GM19455 (cell line): ENCODE data around the gene PLEKHA6.

ENCODE experiments used
- ATAC-seq: cut with Tn5 transposase; IDR thresholded peaks from one replicate; pipeline ENCODE4 v1.9.1; 2021; ENCODE audit not compliant: unreplicated experiment

Gene PLEKHA6

DNA sequence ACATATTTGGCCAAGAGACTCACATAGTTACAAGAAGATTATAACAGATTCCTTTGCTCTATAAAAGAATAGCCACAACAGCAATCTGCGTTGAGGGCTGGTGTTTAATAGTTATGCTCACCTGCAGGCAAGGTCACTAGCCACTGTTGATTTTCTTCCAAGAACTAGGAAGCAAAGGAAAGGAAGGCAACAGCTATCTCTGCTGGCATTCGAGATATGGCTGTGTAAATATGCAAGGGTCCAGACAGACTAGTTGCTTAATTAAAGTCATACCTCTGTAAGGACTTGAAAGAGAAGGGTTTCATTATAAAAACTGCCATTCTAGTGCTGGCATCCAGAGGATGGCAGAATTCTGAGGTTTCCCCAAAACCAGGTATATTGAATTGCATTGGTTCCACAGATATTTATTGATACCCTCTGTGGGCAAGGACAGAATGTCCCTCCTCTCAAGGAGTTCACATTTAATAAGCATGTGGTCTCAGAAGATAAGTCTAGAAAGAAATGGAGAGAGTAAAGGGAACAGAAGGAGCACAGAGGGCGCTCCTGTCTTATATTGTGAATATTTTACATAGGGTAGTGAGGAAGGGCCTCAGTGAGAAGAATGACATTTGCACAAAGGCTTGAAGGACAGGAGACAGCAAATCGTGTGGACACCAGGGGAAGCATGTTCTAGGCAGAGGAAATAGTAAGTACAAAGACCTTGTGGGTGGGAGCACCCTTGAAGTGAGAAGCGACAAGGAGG is 23.6 kb upstream of the PLEKHA6 start:
- ATAC-seq: no peak

GRCh38 chr1:204382714-204383083 is 23.0 kb upstream of the PLEKHA6 start:
- no peak for ATAC-seq

GRCh38 chr1:204380293-204380831 is 20.6 kb upstream of the PLEKHA6 start:
- ATAC-seq: no peak

GRCh38 chr1:204377800-204378668 is 18.3 kb upstream of the PLEKHA6 start:
- no peak for ATAC-seq

- no peak for ATAC-seq
Measured at GRCh38 chr1:204376919-204377799, 17.4 kb upstream of the PLEKHA6 start.

GRCh38 chr1:204376465-204376864 is 16.7 kb upstream of the PLEKHA6 start:
- no peak for ATAC-seq

DNA sequence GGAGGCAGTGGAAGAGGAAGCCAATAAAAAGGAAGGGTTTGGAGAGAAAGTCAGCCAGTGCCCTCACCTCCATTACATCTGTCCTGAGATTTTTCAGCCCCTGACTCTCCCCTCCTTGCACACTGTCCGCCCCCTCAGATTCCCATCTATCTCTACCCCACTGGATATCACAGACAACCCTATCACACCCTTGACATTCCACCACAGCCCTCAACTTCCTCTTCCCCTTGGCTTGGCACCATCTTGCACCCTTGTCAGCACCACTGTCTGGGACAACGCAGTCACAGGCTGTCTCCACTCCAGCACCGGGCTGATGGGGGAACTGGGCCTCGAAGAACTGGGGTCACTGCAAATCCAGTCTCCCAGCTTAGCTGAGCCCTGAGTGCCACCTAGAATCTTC is 14.2 kb upstream of the PLEKHA6 start:
- ATAC-seq: no peak

DNA sequence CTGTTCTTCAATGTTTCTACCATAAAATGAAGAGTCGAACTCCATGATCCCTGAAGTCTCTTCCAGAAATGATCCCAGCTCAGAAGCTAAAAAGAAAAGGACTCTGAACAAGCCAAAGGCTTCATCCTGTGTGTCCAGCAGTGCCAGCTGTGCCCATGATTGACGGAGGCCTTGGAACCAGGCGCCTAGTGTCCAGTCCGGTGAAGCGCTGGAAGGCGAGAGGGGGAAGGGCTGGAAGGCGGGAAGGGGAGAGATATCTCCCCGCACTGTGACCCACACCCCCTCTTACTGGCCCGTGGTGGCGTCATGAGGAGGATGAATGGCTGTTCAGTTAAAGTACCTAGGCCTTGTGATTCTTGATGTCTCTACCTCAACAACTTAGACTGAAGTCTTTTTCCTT is 10.4 kb upstream of the PLEKHA6 start:
- no peak for ATAC-seq

DNA sequence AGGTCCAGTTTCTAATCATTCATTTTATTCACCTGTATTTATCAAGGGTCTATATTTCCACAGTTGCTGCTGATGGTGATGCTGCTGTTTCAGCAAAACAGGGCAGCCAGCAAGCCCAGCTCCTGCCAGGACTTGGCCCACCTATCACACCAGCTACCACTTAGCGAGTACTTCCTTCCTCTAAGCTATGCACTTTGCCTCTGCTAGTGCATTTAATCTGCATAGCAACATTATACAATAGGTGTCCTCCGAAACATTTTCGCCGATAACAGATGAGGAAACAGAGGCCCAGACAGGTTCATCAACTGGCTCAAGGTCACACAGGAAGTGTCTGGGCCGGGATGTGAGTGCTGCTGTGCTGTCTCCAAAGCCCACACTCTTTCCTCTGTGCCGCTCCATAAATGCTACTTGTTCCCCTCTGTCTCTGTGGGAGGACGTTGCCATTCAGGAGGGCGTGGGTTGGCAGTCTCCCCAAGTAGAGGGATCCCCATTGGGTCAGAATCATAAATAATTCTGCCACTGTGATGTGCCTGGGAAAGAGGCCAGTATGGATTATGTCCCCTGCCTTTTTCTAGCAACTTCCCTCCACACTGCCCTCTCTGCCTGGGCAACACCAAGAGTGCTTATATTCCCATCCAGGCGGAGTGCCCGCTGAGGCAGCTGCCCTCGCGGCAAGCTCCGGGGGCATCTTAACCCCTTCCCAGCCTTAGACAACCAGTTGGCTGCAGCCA is 9.4 kb upstream of the PLEKHA6 start:
- no peak for ATAC-seq

DNA sequence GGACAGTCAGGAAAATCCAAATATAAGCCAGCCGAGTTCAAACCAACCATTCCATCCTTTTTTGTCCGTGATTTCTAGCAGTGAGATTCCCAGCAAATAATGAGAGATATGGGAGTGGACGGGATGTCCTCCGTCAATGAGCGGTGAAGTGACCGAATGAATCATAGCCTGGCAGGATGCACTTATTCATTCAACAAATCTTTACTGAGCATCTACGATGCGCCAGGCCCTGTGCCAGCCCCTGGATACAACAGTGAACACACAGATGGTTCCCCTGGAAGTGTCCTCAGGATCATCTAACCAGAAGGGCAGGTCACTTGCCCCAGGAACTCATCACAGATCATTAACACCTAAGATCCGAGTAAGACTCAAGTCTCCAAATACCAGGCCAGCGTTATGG is 8.2 kb upstream of the PLEKHA6 start:
- no peak for ATAC-seq

DNA sequence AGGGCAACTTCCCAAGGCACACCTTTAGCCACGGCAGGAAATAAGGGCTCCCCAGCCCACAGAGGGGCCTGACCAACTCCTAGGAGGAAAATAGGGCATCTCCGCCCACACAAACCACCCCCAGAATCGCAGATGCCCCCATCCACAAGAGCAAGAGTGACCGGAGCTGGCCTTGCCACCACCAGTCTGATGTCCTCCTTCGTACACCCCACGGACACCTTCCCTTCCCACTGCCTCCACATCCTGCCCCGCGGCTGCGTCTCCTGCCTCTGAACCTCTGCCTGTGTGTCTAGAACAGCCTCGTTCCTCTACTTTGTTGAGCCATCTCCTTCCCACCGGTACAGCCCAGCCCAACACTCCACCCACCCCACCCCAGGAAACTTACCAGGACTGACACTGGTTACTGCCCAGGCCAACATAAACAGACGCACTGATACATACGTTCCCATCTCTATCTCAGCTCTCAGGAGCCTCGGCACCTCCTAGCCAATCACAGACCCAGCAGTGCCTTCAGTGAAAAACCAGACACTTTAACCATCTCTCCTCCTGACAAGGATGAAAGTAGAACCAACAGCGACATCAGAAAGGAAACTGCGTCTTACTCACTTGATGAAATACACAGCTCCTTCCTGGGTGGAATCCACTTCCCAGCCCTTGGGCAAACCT is 7.6 kb upstream of the PLEKHA6 start:
- no peak for ATAC-seq

- no peak for ATAC-seq
Measured at GRCh38 chr1:204366759-204367158, 7.0 kb upstream of the PLEKHA6 start.

DNA sequence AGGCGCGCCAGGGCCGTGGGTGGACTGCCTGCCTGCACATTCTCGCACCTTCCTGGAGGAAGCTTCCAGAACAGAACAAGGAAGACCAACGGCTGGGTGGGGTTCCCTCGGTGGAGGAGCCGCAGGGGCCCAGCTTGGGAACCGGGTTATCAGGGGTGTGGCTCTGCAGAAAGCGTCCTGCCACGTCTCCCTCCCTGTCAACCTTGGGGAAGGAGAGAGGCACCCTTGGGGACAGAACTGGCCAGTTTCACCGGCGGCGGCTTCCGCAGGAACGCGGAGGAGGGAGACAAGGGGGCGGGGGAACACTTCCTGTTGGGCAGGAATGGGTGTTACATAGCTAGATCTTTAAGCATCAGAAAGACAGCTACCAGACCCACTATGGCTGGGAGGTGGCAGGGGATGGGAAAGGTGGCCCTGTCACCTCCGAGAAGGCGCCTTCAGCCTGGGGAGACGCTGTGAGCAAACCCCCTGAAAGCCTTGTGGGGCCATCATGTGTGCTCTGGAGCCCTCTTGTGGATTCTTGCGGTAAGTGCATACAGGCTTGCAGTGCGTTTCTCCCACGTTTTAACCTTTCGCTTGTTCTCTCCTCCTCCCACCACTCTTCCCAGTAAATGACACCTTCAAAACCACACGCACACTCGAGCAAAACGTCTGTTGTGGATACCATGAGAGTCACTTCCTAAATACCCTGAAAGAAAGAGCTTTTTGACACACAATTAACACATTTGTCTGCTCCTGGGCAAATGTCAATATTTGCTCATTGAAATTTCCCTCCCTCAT is 3.8 kb upstream of the PLEKHA6 start:
- ATAC-seq: no peak

GRCh38 chr1:204362984-204363334 is 3.2 kb upstream of the PLEKHA6 start:
- no peak for ATAC-seq

DNA sequence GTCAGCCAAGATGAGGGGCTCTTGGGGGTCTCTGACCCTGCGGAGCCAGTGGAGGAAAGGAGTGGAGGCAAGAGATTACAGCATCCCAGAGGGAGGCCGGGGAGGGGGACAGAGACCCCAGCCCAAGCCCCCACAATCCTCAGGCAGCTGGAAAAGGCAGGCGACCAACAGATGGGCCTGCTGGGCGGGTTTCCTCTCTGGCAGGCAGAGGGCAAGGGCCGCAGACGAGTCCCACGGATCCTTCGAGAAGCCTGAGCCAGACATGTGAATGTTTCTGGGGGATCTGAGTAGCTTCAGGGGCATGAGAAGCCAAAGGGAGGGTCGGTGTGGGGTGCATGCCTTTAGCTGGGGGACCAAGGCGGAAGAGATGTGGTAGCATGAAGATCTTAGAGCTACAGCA is 2.1 kb upstream of the PLEKHA6 start:
- no peak for ATAC-seq

GRCh38 chr1:204361341-204361771 is 1.6 kb upstream of the PLEKHA6 start:
- no peak for ATAC-seq

- no peak for ATAC-seq
Measured at GRCh38 chr1:204360314-204360713, 585 bp upstream of the PLEKHA6 start.

DNA sequence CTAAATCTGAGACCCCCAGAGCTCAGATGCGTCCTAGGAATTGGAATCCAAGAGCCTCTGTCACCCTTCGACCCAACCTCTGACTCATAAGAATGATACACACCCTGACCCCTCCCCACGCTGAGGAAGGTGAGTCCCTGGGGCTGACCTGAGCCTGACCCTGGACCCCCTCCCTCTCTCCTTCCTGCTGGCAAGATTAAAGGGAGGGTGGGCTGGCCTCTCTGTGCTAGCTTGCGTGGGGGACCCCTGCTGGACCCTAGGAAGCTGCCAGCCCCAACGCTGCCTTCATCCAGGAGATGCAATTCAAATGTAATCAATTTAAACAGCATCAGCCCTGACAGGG is 627 bp downstream of the PLEKHA6 start:
- ATAC-seq: no peak

DNA sequence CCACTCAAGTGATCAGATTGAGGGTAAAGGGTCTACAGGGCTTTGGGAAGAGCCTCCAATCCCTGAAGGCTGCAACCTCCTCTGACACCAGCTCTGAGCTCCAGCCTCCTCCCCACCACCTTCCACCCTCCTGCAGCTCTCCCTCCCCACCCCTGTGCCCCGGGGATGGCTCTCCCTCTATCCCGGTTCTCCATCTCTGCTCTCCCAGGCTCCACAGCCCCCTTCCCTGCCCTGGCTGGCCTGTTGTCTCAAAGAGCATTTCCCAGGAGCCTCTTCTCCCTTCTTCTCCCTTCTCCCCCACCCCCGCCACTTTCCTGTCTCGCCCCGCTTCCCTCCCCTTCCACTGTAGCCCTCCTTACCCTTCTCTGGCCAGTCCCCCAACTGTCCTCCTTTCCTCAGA is 1.1 kb downstream of the PLEKHA6 start:
- no peak for ATAC-seq
